Naive B cell (primary cell): ENCODE results near the gene SMPDL3B. TPM values are rescaled to one million over a fixed set of nuclear protein-coding genes. Genes with fewer than 3 reads are reported as not detected.
"Not testable (repeated sequence)": the region's sequence is repeated elsewhere in the genome, so short reads cannot be mapped to it uniquely, and the experiment has no call there.

Experiments
- ATAC-seq, 2 donors: fragments of 150-1000 bp; cut with Tn5 transposase; 2 replicates each; pipeline ENCODE4 v1.10.0; 2021; ENCODE audit warnings: low read depth in 2 of 2, mild to moderate bottlenecking in 2 of 2, moderate library complexity in 2 of 2
- DNase-seq: peaks from one replicate; pipeline ENCODE4 v3.0.0; 2022
- H3K27ac Mint-ChIP-seq, 6 donors: one replicate each; pipeline ENCODE4 v1.8.0; 2020 to 2022; ENCODE audit warnings: mild to moderate bottlenecking in 6 of 6, mixed read lengths in 6 of 6, moderate library complexity in 5 of 6, inconsistent platforms in 2 of 6
- H3K27me3 Mint-ChIP-seq, 3 donors: one replicate each; pipeline ENCODE4 v1.8.0; 2021 to 2022; ENCODE audit warnings: mixed read lengths in 3 of 3, mild to moderate bottlenecking in 1 of 3
- H3K36me3 Mint-ChIP-seq, 2 donors: one replicate each; pipeline ENCODE4 v1.8.0; 2020 to 2022; ENCODE audit warnings: mixed read lengths in 2 of 2, inconsistent platforms in 1 of 2, mild to moderate bottlenecking in 1 of 2
- H3K4me1 Mint-ChIP-seq, 3 donors: one replicate each; pipeline ENCODE4 v1.8.0; 2020 to 2022; ENCODE audit warnings: mixed read lengths in 3 of 3, inconsistent platforms in 1 of 3, mild to moderate bottlenecking in 1 of 3, moderate library complexity in 1 of 3
- H3K4me3 Mint-ChIP-seq, 8 donors: one replicate each; pipeline ENCODE4 v1.8.0; 2020 to 2022; ENCODE audit warnings: mild to moderate bottlenecking in 8 of 8, mixed read lengths in 8 of 8, moderate library complexity in 8 of 8, inconsistent platforms in 2 of 8
- H3K9me3 Mint-ChIP-seq, 7 donors: one replicate each; pipeline ENCODE4 v1.8.0; 2020 to 2022; ENCODE audit warnings: mixed read lengths in 7 of 7, mild to moderate bottlenecking in 5 of 7, inconsistent platforms in 2 of 7, moderate library complexity in 1 of 7
- polyA plus RNA-seq, 6 donors: library from polyadenylated mRNA; unstranded; fragments of 300-500 nt; fragmentation: Illumina TruSeq; gene quantifications; one replicate each; pipeline ENCODE4 v1.2.3, GENCODE V29; 2021; ENCODE audit warnings: low read depth in 6 of 6

The SMPDL3B gene
- polyA plus RNA-seq, 6 donors from 2014 or later: not detected

GRCh38 chr1:27992276-27992675, 57.5 kb downstream of the SMPDL3B start:
- ATAC-seq (peak; percentile 70 to 73), DNase-seq (no peak)
- H3K27me3 Mint-ChIP-seq: no peaks in the 10 kb centered on the region
- peaks cover 0 to 5% (median 0%) of the 10 kb centered on the region in 3 donors for H3K4me1 Mint-ChIP-seq
- H3K9me3 Mint-ChIP-seq: no peaks in the 10 kb centered on the region
- H3K4me3 Mint-ChIP-seq: no peak overlapping the region
- H3K27ac Mint-ChIP-seq: peak overlapping the region in 5 of 6 donors; percentile 1 to 93 (median 65)
- H3K36me3 Mint-ChIP-seq: peaks cover 11 to 25% of the 10 kb centered on the region in 2 donors

DNA sequence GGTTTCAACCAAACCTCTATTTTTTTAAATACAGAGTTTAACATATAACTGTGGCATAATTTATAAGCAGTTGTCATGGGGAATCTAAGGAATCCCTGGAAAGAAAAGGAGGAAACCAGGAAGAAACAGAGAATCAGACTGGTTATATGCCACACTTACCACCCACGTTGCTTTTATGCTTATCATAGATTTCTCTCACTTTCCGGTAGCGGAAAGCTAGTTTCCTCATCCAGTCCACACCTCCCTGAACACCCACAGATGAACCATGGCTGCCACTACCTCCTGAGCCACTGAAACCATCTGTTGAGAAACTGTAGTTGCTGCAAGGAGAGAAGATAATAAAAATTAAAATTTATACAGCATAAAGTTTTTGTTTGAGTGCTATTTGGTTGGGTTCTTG, 58.4 kb downstream of the SMPDL3B start:
- DNase-seq (no peak), ATAC-seq (no peak)
- peak overlapping the region in 2 of 6 donors; percentile 13 to 69 for H3K27ac Mint-ChIP-seq
- H3K4me1 Mint-ChIP-seq: peaks cover 0 to 5% (median 0%) of the 10 kb centered on the region in 3 donors
- H3K36me3 Mint-ChIP-seq: peaks cover 13 to 32% of the 10 kb centered on the region in 2 donors
- H3K27me3 Mint-ChIP-seq: no peaks in the 10 kb centered on the region
- no peak overlapping the region for H3K4me3 Mint-ChIP-seq
- H3K9me3 Mint-ChIP-seq: no peaks in the 10 kb centered on the region

DNA sequence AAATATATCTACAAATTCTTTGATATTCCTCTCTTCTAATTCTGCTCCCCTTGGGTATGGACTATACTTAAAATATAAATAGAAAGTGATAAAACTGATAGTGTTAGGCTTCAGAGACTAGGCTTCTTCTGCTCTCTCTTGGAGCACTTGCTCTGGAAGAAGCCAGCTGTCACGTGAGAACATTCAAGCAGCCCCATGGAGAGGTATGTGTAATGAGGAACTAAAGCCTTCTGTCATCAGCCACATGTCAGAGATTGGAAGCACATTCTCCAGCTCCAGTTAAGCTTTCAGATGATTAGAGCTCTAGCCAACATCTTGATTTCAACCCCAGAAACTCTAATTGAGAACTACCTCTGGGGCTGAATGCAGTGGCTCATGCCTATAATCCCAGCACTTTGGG, 59.3 kb downstream of the SMPDL3B start:
- Mint-ChIP-seq H3K4me3 (no peak overlapping the region), H3K27me3 (no peaks in the 10 kb centered on the region), H3K9me3 (no peaks in the 10 kb centered on the region), H3K27ac (no peak overlapping the region), H3K36me3 (peaks cover 14 to 25% of the 10 kb centered on the region in 2 donors), H3K4me1 (peaks cover 0 to 5% (median 0%) of the 10 kb centered on the region in 3 donors)
- DNase-seq (no peak), ATAC-seq (no peak)

- not testable (repeated sequence) for ATAC-seq, H3K4me1 Mint-ChIP-seq, H3K27me3 Mint-ChIP-seq, H3K4me3 Mint-ChIP-seq, H3K27ac Mint-ChIP-seq, DNase-seq, H3K9me3 Mint-ChIP-seq
- H3K36me3 Mint-ChIP-seq: peaks cover 17 to 21% of the 10 kb centered on the region in 2 donors
These were observed 59.7 kb downstream of the SMPDL3B start for GRCh38 chr1:27994526-27994925.

DNA sequence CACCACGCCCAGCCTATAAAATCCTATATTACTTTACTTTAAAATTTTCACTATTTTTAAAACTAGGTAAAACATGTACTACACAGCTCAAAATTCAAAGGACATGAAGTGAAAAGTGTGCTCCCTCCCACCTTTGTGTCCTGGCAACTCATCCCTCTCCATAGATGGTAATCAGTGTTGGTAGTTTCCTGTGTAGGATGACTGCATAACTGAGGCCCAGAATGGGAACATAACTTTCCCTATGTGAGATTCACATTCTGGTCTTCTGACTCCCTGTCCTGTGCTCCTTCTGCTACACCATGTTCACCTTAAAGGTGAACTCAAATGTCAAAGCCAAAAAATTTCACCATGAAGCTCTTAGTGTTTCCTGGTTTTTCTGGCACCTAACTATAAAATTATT, 64.3 kb downstream of the SMPDL3B start:
- ATAC-seq (no peak), DNase-seq (no peak)
- no peaks in the 10 kb centered on the region for H3K4me1 Mint-ChIP-seq
- peak overlapping the region in 2 of 6 donors; percentile 3 to 22 for H3K27ac Mint-ChIP-seq
- H3K36me3 Mint-ChIP-seq: peaks cover 15 to 22% of the 10 kb centered on the region in 2 donors
- no peaks in the 10 kb centered on the region for H3K27me3 Mint-ChIP-seq
- H3K4me3 Mint-ChIP-seq: no peak overlapping the region
- H3K9me3 Mint-ChIP-seq: no peaks in the 10 kb centered on the region

GRCh38 chr1:28002600-28002999, 67.8 kb downstream of the SMPDL3B start:
- Mint-ChIP-seq H3K4me1 (no peaks in the 10 kb centered on the region), H3K27ac (peak overlapping the region in 1 of 6 donors; percentile 81), H3K9me3 (no peaks in the 10 kb centered on the region), H3K4me3 (no peak overlapping the region), H3K27me3 (no peaks in the 10 kb centered on the region), H3K36me3 (peaks cover 8 to 23% of the 10 kb centered on the region in 2 donors)
- no peak for ATAC-seq
- DNase-seq: no peak

GRCh38 chr1:28003117-28003516, 68.3 kb downstream of the SMPDL3B start:
- H3K9me3 Mint-ChIP-seq, H3K4me3 Mint-ChIP-seq, H3K4me1 Mint-ChIP-seq, ATAC-seq, DNase-seq, H3K27me3 Mint-ChIP-seq: not testable (repeated sequence)
- H3K27ac Mint-ChIP-seq: peak overlapping the region in 1 of 6 donors; percentile 44
- H3K36me3 Mint-ChIP-seq: peaks cover 3 to 23% of the 10 kb centered on the region in 2 donors

Other genes with a start within 250 kb of the SMPDL3B start
- gene FAM76A, start 209.0 kb upstream of the SMPDL3B start, polyA plus RNA-seq: 10 to 100 TPM in 4 of 6 donors, 1 to 10 TPM in 2; 4.3 to 13.4 (median 10.9) TPM
- 10 to 100 TPM; 11.2 to 21.4 (median 18.2) TPM for gene STX12, start 161.8 kb upstream of the SMPDL3B start, polyA plus RNA-seq
- 10 to 100 TPM; 25.8 to 40.9 (median 37.8) TPM for gene PPP1R8, start 104.2 kb upstream of the SMPDL3B start, polyA plus RNA-seq
- 10 to 100 TPM in 2 of 6 donors, 1 to 10 TPM in 4; 5.7 to 14.1 (median 9.5) TPM for gene THEMIS2, start 62.5 kb upstream of the SMPDL3B start, polyA plus RNA-seq
- 100 to 1,000 TPM; 128 to 275 (median 191) TPM for gene RPA2, start 20.4 kb upstream of the SMPDL3B start, polyA plus RNA-seq
- gene XKR8, start 25.0 kb downstream of the SMPDL3B start, polyA plus RNA-seq: 1 to 10 TPM; 5.0 to 9.7 (median 8.3) TPM
- 10 to 100 TPM in 2 of 6 donors, 1 to 10 TPM in 4; 5.2 to 26.3 (median 7.6) TPM for gene EYA3, start 153.6 kb downstream of the SMPDL3B start, polyA plus RNA-seq
- gene PTAFR, start 241.7 kb downstream of the SMPDL3B start, polyA plus RNA-seq: 1 to 10 TPM; 2.2 to 6.9 (median 5.1) TPM